NAMALWA (cell line): ENCODE measurements around the gene MCAM.

Source experiments
- DNase-seq: peaks from one replicate; pipeline ENCODE4 v3.0.0-alpha.2; 2015; ENCODE audit warnings: low spot score

The MCAM gene

GRCh38 chr11:119316729-119317591 lies at the start of gene MCAM:
TSS of gene MCAM (minus strand) at chr11:119317130. CDS start at chr11:119317101, 29 bp downstream.
- no peak for DNase-seq

GRCh38 chr11:119365071-119365591 lies 48.2 kb upstream of the MCAM start:
- no peak for DNase-seq

GRCh38 chr11:119363851-119364590 lies 47.1 kb upstream of the MCAM start:
- DNase-seq, result no peak

- no peak for DNase-seq
These were observed 46.3 kb upstream of the MCAM start for GRCh38 chr11:119363081-119363850.

GRCh38 chr11:119362741-119363080 lies 45.8 kb upstream of the MCAM start:
- DNase-seq, result no peak

- no peak for DNase-seq
These were observed 45.2 kb upstream of the MCAM start for GRCh38 chr11:119361941-119362725.

GRCh38 chr11:119361056-119361787 lies 44.3 kb upstream of the MCAM start:
- no peak for DNase-seq

- DNase-seq, result no peak
These were observed 42.7 kb upstream of the MCAM start for GRCh38 chr11:119359365-119360214.

GRCh38 chr11:119357074-119357473 lies 40.1 kb upstream of the MCAM start:
- DNase-seq, result no peak

- peak; percentile 59 for DNase-seq
These were observed 39.6 kb upstream of the MCAM start for GRCh38 chr11:119356349-119357031.

- no peak for DNase-seq
These were observed 38.3 kb upstream of the MCAM start for GRCh38 chr11:119355091-119355843.

GRCh38 chr11:119352857-119353260 lies 35.9 kb upstream of the MCAM start:
- DNase-seq, result no peak

- DNase-seq, result no peak
These were observed 34.3 kb upstream of the MCAM start for GRCh38 chr11:119351232-119351631.

- DNase-seq, result no peak
These were observed 33.4 kb upstream of the MCAM start for GRCh38 chr11:119350302-119350701.

GRCh38 chr11:119347940-119348605 lies 31.1 kb upstream of the MCAM start:
- DNase-seq, result no peak

GRCh38 chr11:119347242-119347641 lies 30.3 kb upstream of the MCAM start:
- no peak for DNase-seq

- DNase-seq, result no peak
These were observed 29.7 kb upstream of the MCAM start, which contains the start of gene MFRP for GRCh38 chr11:119346605-119347004. TSS of gene MFRP (minus strand) at chr11:119346705. CDS start at chr11:119346513, 192 bp downstream.

- DNase-seq, result no peak
These were observed 28.8 kb upstream of the MCAM start for GRCh38 chr11:119345685-119346084.
